Keratinocyte (primary cell): ENCODE data around the gene TP63. TPM values are rescaled to one million over a fixed set of nuclear protein-coding genes. Genes with fewer than 3 reads are reported as not detected.

ENCODE experiments used
- DNase-seq: peaks from one replicate; pipeline ENCODE4 v3.0.0-alpha.2; 2011; ENCODE audit warnings: low read depth, missing footprints, low spot score
- FAIRE-seq: peaks from 2 replicates; lab custom pipeline; 2011; peaks lifted over from hg19 to GRCh38; lab: Jason Lieb, UNC
- H2AFZ ChIP-seq: 2 replicates; pipeline ENCODE4 v1.6.0; 2012; ENCODE audit warnings: low read length, control low read depth, inconsistent platforms; ENCODE audit not compliant: control insufficient read depth
- H3K27ac ChIP-seq: 2 replicates; pipeline ENCODE4 v1.5.1; 2011; ENCODE audit warnings: low read length; ENCODE audit not compliant: control insufficient read depth, insufficient read depth
- H3K27me3 ChIP-seq: 3 replicates; pipeline ENCODE4 v1.6.0; 2011; ENCODE audit warnings: low read length; ENCODE audit not compliant: control insufficient read depth, insufficient read depth; ENCODE audit errors: extremely low read depth
- H3K36me3 ChIP-seq, 2 experiments: 2 replicates in 1 of 2; 3 replicates in 1 of 2; pipeline ENCODE4 v1.5.1; 2011; ENCODE audit warnings: low read length in 2 of 2, mild to moderate bottlenecking in 1 of 2; ENCODE audit not compliant: control insufficient read depth in 2 of 2, insufficient read depth in 2 of 2; ENCODE audit errors: extremely low read depth in 1 of 2
- H3K4me1 ChIP-seq: 3 replicates; pipeline ENCODE4 v1.5.1; 2011; ENCODE audit warnings: low read length; ENCODE audit not compliant: control insufficient read depth, insufficient read depth; ENCODE audit errors: extremely low read depth
- H3K4me2 ChIP-seq: 3 replicates; pipeline ENCODE4 v1.6.0; 2011; ENCODE audit warnings: low read depth, low read length; ENCODE audit not compliant: control insufficient read depth, insufficient read depth; ENCODE audit errors: extremely low read depth
- H3K4me3 ChIP-seq, 3 experiments: fragments of 200-600 bp in 1 of 3; sonication (generic) in 1 of 3; 2 replicates in 2 of 3; 3 replicates in 1 of 3; pipeline ENCODE4 v1.5.1; 2011 to 2016; ENCODE audit warnings: low read length in 3 of 3, mild to moderate bottlenecking in 3 of 3, control low read depth in 2 of 3, inconsistent platforms in 1 of 3, low read depth in 1 of 3, mixed read lengths in 1 of 3, mixed run types in 1 of 3, moderate library complexity in 1 of 3; ENCODE audit not compliant: control insufficient read depth in 2 of 3, insufficient read depth in 2 of 3; ENCODE audit errors: extremely low read depth in 1 of 3
- H3K79me2 ChIP-seq: 2 replicates; pipeline ENCODE4 v1.6.0; 2012; ENCODE audit warnings: low read length; ENCODE audit not compliant: control insufficient read depth, insufficient read depth
- H3K9ac ChIP-seq: 3 replicates; pipeline ENCODE4 v1.6.0; 2011; ENCODE audit warnings: low read length; ENCODE audit not compliant: control insufficient read depth, insufficient read depth; ENCODE audit errors: extremely low read depth
- H3K9me1 ChIP-seq: 3 replicates; pipeline ENCODE4 v1.6.0; 2011; ENCODE audit warnings: low read length; ENCODE audit not compliant: control insufficient read depth, insufficient read depth; ENCODE audit errors: extremely low read depth
- H3K9me3 ChIP-seq: 2 replicates; pipeline ENCODE4 v1.5.1; 2012; ENCODE audit warnings: low read depth, low read length; ENCODE audit not compliant: control insufficient read depth
- H4K20me1 ChIP-seq: 3 replicates; pipeline ENCODE4 v1.6.0; 2011; ENCODE audit warnings: low read length; ENCODE audit not compliant: control insufficient read depth, insufficient read depth; ENCODE audit errors: extremely low read depth
- CTCF ChIP-seq, 3 experiments: IDR thresholded peaks in 1 of 3; conservative IDR thresholded peaks in 1 of 3; optimal IDR thresholded peaks in 1 of 3; 2 replicates in 2 of 3; 3 replicates in 1 of 3; pipeline versions ENCODE3 to v1.5.1; 2011; ENCODE audit warnings: low read length in 3 of 3, mild to moderate bottlenecking in 3 of 3, moderate library complexity in 2 of 3, control low read depth in 1 of 3, inconsistent platforms in 1 of 3; ENCODE audit not compliant: insufficient read depth in 2 of 3; ENCODE audit errors: extremely low read depth in 1 of 3
- EZH2 ChIP-seq: IDR thresholded peaks from one replicate; pipeline ENCODE4 v1.6.1; 2012; ENCODE audit warnings: inconsistent platforms, mild to moderate bottlenecking, low read length, moderate library complexity
- dilution Hi-C: fragments of 300-500 bp; cut with MboI; formaldehyde crosslinking; loops from one replicate; pipeline ENCODE4 v1.7.0; 2020; ENCODE audit warnings: low sequenced_read_pairs; ENCODE audit not compliant: extremely low pct_ligation_motif_present
- polyA plus RNA-seq, 5 experiments: library from polyadenylated mRNA; depleted of rRNA in 3 of 5; stranded (reverse) in 3 of 5; stranded (forward) in 1 of 5; unstranded in 1 of 5; fragments of >200 nt; gene quantifications; 1 replicate in 1 of 5; 2 replicates in 3 of 5; 3 replicates in 1 of 5; pipeline versions ENCODE4 v1.2.1 to v1.2.3, GENCODE V29; 2011 to 2012; ENCODE audit warnings: missing spikeins in 2 of 5, low read depth in 1 of 5, low replicate concordance in 1 of 5

The TP63 gene
- polyA plus RNA-seq, 1 donor (not counting 4 experiments of a cell fraction or from before 2014, with no cell fraction given) = 214 TPM

DNA sequence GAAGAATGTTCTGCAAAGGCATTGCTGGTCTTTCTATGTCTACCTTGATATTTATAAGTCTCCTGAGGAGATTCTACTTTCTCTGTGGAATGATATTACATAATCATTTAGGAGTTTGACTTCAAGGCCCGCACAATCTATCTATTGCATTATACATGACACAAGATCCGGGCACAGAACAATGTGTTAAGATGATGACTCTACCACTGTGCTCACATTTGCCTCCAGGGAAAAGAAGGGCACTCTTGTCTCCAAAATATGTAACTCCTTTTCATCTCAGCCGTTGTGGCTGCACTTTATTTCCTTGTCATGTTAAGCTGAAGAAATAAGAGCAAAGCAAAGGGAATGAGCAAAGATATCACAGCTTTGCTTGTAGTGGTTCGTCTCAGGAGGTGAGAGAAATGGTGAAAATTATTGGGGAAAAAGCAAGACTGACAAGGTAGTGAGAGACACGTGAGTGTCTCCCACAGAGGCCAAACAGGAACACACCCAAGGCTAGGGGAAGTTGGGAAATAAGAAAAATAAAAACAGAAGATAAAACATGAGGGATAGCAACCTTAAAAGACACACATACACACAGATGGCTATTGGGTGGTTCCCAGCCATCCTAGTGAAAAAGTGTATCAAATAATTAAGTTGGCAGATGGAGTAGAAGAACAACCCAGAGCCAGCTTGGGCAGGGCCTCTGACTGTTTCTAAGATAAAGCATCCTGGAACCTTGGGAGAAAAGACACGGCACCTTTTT is 305.2 kb downstream of the TP63 start:
- Histone ChIP-seq H3K36me3 (no peaks in the 10 kb centered on the region), H3K27me3 (no peaks in the 10 kb centered on the region), H3K79me2 (no peaks in the 10 kb centered on the region), H4K20me1 (no peaks in the 10 kb centered on the region), H3K27ac (peak overlapping the region; percentile 95), H3K4me3 (no peak overlapping the region), H3K9me3 (no peaks in the 10 kb centered on the region), H3K4me1 (peaks cover 47% of the 10 kb centered on the region), H3K9me1 (no peaks in the 10 kb centered on the region), H3K4me2 (peak overlapping the region; percentile 7), H3K9ac (peak overlapping the region; percentile 59), H2AFZ (no peak overlapping the region)
- TF ChIP-seq EZH2 (no peak), CTCF (optimal IDR thresholded peaks at IDR 0.05 in 1 of 3, IDR thresholded peaks at IDR 0.05 in 1 of 3, conservative IDR thresholded peaks at IDR 0.05 in 1 of 3; ENCODE audit: extremely low read depth in 1 of 3, insufficient read depth in 2 of 3, low read length in 3 of 3) (no peak)
- dilution Hi-C loops = no loop called here
- peak; percentile 83 for DNase-seq
- peak; percentile 96 for FAIRE-seq

GRCh38 chr3:189937302-189938127 is 306.3 kb downstream of the TP63 start:
- no peaks in the 10 kb centered on the region for H3K79me2 ChIP-seq
- H3K4me2 ChIP-seq = peak overlapping the region; percentile 45
- dilution Hi-C loops = no loop called here
- FAIRE-seq = peak; percentile 99
- no peak for TF ChIP-seq CTCF (optimal IDR thresholded peaks at IDR 0.05 in 1 of 3, IDR thresholded peaks at IDR 0.05 in 1 of 3, conservative IDR thresholded peaks at IDR 0.05 in 1 of 3; ENCODE audit: extremely low read depth in 1 of 3, insufficient read depth in 2 of 3, low read length in 3 of 3)
- no peak for TF ChIP-seq EZH2
- peaks cover 58% of the 10 kb centered on the region for H3K4me1 ChIP-seq
- H3K4me3 ChIP-seq = no peak overlapping the region
- peak overlapping the region; percentile 59 for H3K9ac ChIP-seq
- H3K27ac ChIP-seq = peak overlapping the region; percentile 95
- DNase-seq = peak; percentile 100
- H3K9me3 ChIP-seq = no peaks in the 10 kb centered on the region
- no peaks in the 10 kb centered on the region for H3K9me1 ChIP-seq
- H2AFZ ChIP-seq = no peak overlapping the region
- no peaks in the 10 kb centered on the region for H4K20me1 ChIP-seq
- H3K27me3 ChIP-seq = no peaks in the 10 kb centered on the region
- H3K36me3 ChIP-seq = no peaks in the 10 kb centered on the region
